Measurements from ENCODE around the gene MACROD1. TPM values are rescaled to one million over a fixed set of nuclear protein-coding genes. Genes with fewer than 3 reads are reported as not detected.
"Not testable (repeated sequence)": the region's sequence is repeated elsewhere in the genome, so short reads cannot be mapped to it uniquely, and the experiment has no call there.

Gene MACROD1
- total and polyA plus RNA-seq, 7 donors = 147 to 281 (median 180) TPM

DNA sequence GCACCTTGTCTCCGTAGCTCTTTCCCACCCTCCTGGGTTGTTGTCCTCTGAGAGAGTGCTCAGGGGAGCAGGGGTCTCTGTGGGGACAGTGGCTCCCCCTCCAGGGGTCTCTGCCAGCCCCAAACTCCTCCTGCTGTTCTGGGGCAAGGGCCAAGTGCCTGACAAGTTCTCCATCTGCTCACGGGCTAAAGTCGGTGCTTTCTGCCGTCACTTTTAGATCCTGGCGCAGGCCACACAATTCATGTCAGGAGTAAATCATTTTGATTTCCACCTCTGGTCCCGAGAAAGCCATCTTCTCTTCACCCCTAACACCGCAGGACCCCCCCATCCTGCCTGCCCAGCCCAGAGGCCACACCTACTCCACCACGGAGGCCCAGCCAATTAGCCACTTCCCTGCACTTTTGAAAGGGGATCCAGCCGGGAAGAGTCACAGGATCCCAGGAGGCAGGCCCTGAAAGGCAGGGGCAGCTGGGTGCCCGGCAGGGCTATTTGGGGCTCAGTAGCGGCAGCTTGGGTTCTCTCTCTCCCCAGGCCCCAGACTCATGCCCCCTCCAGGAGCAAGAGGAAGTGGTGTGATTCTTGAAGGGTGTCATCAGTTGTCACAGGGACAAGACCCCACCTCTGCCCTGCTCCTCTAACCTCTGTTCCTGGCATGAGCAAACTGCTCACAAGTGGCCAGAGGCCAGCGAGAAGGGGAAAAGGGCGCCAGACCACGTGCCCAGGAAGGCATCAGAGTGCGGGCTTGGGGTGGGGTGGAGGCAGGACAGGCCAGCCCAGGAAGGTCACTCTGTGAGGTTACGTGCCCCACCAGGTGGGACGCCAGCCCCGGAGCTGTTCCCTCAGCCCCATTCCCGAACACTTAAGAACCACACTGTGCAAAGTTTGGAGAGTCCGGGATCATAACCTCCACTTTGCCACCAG is 1.3 kb downstream of the MACROD1 start:
- TF ChIP-seq, protein P1, sequence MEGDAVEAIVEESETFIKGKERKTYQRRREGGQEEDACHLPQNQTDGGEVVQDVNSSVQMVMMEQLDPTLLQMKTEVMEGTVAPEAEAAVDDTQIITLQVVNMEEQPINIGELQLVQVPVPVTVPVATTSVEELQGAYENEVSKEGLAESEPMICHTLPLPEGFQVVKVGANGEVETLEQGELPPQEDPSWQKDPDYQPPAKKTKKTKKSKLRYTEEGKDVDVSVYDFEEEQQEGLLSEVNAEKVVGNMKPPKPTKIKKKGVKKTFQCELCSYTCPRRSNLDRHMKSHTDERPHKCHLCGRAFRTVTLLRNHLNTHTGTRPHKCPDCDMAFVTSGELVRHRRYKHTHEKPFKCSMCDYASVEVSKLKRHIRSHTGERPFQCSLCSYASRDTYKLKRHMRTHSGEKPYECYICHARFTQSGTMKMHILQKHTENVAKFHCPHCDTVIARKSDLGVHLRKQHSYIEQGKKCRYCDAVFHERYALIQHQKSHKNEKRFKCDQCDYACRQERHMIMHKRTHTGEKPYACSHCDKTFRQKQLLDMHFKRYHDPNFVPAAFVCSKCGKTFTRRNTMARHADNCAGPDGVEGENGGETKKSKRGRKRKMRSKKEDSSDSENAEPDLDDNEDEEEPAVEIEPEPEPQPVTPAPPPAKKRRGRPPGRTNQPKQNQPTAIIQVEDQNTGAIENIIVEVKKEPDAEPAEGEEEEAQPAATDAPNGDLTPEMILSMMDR (IDR thresholded peaks at IDR 0.05) = no peak
- peaks cover 0 to 3% of the 10 kb centered on the region in 2 donors for H3K36me3 ChIP-seq (ENCODE audit: insufficient read depth in 1 of 2, low read depth in 1 of 2)
- H3K4me3 ChIP-seq = peak overlapping the region; percentile 87
- peaks cover 14% of the 10 kb centered on the region for H3K4me1 ChIP-seq
- WGBS, 3 donors = 17 to 19% (median 18%) methylated on average over 19 to 20 of the region's 20 CpGs
- H3K27ac ChIP-seq = peak overlapping the region; percentile 98
- H3K27me3 ChIP-seq (ENCODE audit: insufficient read depth in 3 of 3, low read length in 2 of 3) = no peaks in the 10 kb centered on the region
- DNase-seq = peak; percentile 69 to 89
- intact Hi-C loops (cut with DNase I) = no loop called here
- no peaks in the 10 kb centered on the region for H3K9me3 ChIP-seq
- peak; percentile 77 to 84 (median 78) for ATAC-seq

DNA sequence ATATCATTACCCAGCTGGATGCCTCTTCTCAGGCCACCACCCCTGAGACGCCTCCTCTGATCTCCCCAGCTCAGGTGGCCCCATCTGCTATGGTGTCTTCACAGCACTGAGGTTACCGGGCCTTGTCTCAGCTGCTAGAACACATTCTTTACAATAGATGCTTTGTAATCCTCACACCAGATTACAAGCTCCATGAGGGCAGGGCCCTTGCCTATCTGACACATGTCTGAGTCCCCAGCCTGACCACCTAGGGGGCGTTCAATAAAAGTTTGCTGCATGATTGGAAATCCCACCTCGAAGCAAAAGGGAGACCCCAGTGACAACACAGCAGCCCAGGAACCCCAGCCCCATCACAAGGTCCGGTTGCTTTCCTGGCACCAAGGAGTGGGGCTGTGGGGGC is 2.0 kb downstream of the MACROD1 start:
- Histone ChIP-seq H3K4me1 (peaks cover 14% of the 10 kb centered on the region), H3K27me3 (ENCODE audit: insufficient read depth in 3 of 3, low read length in 2 of 3) (no peaks in the 10 kb centered on the region), H3K9me3 (no peaks in the 10 kb centered on the region), H3K27ac (peak overlapping the region; percentile 98), H3K36me3 (ENCODE audit: insufficient read depth in 1 of 2, low read depth in 1 of 2) (peaks cover 0 to 3% of the 10 kb centered on the region in 2 donors), H3K4me3 (peak overlapping the region; percentile 87)
- intact Hi-C loops (cut with DNase I) = no loop called here
- DNase-seq = no peak
- no peak for ATAC-seq
- TF ChIP-seq, protein P1 (IDR thresholded peaks at IDR 0.05) = no peak
- WGBS, 3 donors = 57 to 63% (median 60%) methylated on average over 5 of the region's 5 CpGs

DNA sequence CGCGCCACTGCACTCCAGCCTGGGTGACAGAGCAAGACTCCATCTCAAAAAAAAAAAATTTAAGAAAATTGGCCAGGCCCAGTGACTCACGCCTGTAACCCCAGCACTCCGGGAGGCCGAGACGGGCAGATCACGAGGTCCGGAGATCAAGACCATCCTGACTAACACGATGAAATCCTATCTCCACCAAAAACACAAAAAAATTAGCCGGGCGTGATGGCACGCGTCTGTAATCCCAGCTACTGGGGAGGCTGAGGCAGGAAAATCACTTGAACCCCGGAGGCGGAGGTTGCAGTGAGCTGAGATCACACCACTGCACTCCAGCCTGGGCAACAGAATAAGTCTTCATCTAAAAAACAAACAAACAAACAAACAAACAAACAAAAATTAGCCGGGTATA is 3.1 kb downstream of the MACROD1 start:
- Histone ChIP-seq H3K4me1 (peaks cover 23% of the 10 kb centered on the region), H3K27ac (peak overlapping the region; percentile 98)
- ATAC-seq; H3K4me3 ChIP-seq; intact Hi-C loops (cut with DNase I); DNase-seq; H3K36me3 ChIP-seq (ENCODE audit: insufficient read depth in 1 of 2, low read depth in 1 of 2); H3K9me3 ChIP-seq; H3K27me3 ChIP-seq (ENCODE audit: insufficient read depth in 3 of 3, low read length in 2 of 3): not testable (repeated sequence)
- WGBS, 3 donors = 86 to 92% (median 88%) methylated on average over 16 of the region's 16 CpGs

DNA sequence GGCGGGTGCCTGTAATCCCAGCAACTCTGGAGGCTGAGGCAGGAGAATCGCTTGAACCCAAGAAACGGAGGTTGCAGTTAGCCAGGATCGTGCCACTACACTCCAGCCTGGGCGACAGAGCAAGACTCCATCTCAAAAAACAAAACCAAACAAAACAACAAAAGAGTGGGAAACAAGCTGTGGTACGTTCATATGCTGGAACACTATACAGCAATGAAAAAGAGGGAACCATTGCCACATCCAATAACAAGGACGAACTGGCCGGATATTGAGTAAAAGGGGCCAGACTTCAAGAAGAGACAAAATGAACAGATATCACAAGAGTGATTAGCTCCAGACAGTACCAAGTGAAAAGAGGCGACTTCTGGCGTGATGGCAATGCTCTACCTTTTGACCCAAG is 4.9 kb downstream of the MACROD1 start:
- peaks cover 40% of the 10 kb centered on the region for H3K4me1 ChIP-seq
- no peak for DNase-seq
- TF ChIP-seq, protein P1 (IDR thresholded peaks at IDR 0.05) = no peak
- intact Hi-C loops (cut with DNase I) = no loop called here
- no peaks in the 10 kb centered on the region for H3K9me3 ChIP-seq
- no peak overlapping the region for H3K4me3 ChIP-seq
- no peaks in the 10 kb centered on the region for H3K27me3 ChIP-seq (ENCODE audit: insufficient read depth in 3 of 3, low read length in 2 of 3)
- no peak overlapping the region for H3K27ac ChIP-seq
- peaks cover 0 to 3% of the 10 kb centered on the region in 2 donors for H3K36me3 ChIP-seq (ENCODE audit: insufficient read depth in 1 of 2, low read depth in 1 of 2)
- no peak for ATAC-seq
- WGBS, 3 donors = 94 to 98% (median 97%) methylated on average over 10 of the region's 10 CpGs

DNA sequence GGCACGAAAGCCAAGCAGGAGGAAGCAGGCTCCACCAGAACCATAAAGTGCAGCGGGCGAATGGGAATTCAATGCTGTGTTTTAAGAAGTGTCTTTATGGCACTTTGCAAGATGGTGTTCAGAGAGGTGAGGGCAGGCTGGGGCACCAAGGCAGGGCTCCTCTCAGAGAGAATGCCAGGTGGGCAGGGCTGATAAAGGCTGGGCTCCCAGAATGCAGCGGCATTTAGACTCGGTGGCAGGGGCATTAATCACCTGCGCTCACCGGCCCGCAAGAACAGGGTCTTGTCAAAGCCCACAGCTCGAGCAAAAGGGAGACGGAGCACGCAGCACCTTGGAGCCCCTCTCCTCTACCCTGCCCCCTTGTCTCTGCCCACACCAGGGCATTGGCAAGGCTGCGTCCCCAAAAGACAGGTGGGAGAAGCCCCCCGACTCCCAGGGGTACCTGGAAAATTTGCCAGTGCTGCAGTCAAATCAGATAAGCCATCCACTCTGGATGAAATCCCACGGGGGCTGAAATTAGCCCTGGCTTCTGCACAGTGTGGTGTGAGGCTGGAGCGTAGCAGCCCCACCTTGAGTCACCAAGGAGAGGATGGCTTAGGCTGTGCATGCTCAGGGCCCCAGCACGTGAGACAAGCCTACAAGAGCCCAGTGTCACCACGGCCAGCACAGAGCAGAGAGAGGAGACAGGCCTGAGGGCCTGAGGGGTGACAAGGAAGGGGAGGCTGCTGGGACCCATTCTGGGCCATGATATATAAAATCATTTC is 8.1 kb downstream of the MACROD1 start:
- H3K36me3 ChIP-seq (ENCODE audit: insufficient read depth in 1 of 2, low read depth in 1 of 2) = no peaks in the 10 kb centered on the region
- intact Hi-C loops (cut with DNase I) = loop anchor here (10.0 kb wide), 2 partner anchors 323 to 393 kb away; partner anchors contain the start of genes MARK2 (in 1 of the 2) and ZFTA (in 1 of the 2)
- DNase-seq = no peak
- no peaks in the 10 kb centered on the region for H3K9me3 ChIP-seq
- peaks cover 36% of the 10 kb centered on the region for H3K4me1 ChIP-seq
- no peaks in the 10 kb centered on the region for H3K27me3 ChIP-seq (ENCODE audit: insufficient read depth in 3 of 3, low read length in 2 of 3)
- no peak overlapping the region for H3K4me3 ChIP-seq
- ATAC-seq = peak in 2 of 4 donors; percentile 29 to 37
- TF ChIP-seq, protein P1 (IDR thresholded peaks at IDR 0.05) = no peak
- H3K27ac ChIP-seq = peak overlapping the region; percentile 23
- 74 to 83% (median 82%) methylated on average over 17 of the region's 17 CpGs for WGBS, 3 donors

All from psoas muscle (tissue), 8 donors.